Measurements from ENCODE around the gene ADSL.

The ADSL gene

DNA sequence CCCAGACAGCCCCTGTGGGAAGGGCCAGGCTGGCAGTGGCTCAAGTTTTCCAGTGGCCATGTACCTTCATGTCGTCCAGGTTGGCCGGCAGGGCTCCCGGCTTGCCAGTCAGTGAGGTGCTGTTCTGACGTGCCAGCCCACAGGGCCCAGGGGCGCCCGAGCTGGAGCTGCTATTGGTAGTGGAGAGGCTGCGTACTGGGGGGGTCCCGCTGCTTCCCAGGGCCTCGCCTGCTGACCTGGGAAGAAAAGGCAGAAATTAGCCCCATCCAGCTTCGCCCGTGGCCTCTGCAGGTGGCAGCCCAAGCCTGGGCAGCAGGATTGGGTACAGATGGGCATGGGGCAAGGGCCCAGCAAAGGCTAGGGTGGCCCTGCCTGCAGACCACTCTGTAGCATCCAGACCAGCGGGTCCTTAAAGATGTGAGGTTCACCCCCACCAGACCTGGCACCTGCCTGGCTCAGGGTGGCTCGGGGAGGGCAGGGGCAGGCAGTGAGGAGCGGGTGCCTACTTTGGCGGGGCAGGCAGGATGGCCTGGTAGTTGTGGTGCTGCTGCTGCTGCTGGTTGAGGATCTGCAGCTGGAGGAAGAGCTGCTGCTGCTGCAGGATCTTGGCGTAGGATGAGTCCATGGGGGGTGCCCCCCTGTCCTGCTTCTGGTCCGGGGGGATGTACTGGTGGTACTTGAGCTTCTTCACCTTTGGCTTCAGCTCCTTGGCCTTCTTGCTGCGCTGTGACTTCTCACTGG, 74.2 kb downstream of the ADSL start:
- Mint-ChIP-seq H3K36me3 (no peaks in the 10 kb centered on the region), H3K4me1 (ENCODE audit: low read depth) (peaks cover 29% of the 10 kb centered on the region), H3K4me3 (no peak overlapping the region), H3K9me3 (ENCODE audit: low read depth) (no peaks in the 10 kb centered on the region), H3K27ac (no peak overlapping the region), H3K27me3 (no peaks in the 10 kb centered on the region)

DNA sequence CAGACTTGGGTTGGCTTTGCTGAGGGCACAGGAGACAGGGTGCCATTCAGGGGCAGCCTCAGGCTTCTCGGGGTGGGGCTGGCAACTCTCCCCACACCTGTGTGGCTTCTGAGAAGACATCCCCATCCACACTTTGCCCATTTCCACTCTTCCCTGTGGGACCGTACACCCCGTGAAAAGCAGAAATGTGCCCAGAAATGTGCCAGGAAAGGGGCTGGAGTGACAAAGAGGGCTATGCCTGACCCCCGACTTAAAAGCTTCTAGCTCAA, 74.7 kb downstream of the ADSL start:
- no peak overlapping the region for H3K27ac Mint-ChIP-seq
- no peak overlapping the region for H3K4me3 Mint-ChIP-seq
- H3K27me3 Mint-ChIP-seq: no peaks in the 10 kb centered on the region
- no peaks in the 10 kb centered on the region for H3K36me3 Mint-ChIP-seq
- H3K9me3 Mint-ChIP-seq (ENCODE audit: low read depth): no peaks in the 10 kb centered on the region
- H3K4me1 Mint-ChIP-seq (ENCODE audit: low read depth): peaks cover 24% of the 10 kb centered on the region

DNA sequence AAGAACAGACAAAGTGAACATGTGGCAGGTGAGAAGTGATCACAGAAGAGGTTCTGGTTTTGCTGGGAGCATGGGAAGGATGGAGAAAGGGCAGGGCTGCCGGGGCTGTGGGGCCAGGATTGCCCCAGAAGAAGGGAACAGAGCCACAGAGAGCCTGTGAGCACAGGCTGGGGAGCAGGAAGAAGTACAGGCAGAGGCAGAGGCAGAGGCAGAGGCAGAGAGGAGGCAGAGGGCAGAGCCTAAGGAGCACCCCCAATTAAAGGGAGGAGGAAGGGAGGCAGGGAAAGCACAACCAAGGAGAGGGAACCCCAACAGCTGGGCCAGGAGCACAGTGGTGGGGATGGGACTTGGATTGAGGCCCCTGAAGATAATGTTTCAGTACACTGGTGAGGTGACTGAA, 75.6 kb downstream of the ADSL start:
- Mint-ChIP-seq H3K4me3 (no peak overlapping the region), H3K36me3 (no peaks in the 10 kb centered on the region), H3K4me1 (ENCODE audit: low read depth) (peaks cover 17% of the 10 kb centered on the region), H3K27me3 (no peaks in the 10 kb centered on the region), H3K9me3 (ENCODE audit: low read depth) (no peaks in the 10 kb centered on the region), H3K27ac (peak overlapping the region; percentile 74)

DNA sequence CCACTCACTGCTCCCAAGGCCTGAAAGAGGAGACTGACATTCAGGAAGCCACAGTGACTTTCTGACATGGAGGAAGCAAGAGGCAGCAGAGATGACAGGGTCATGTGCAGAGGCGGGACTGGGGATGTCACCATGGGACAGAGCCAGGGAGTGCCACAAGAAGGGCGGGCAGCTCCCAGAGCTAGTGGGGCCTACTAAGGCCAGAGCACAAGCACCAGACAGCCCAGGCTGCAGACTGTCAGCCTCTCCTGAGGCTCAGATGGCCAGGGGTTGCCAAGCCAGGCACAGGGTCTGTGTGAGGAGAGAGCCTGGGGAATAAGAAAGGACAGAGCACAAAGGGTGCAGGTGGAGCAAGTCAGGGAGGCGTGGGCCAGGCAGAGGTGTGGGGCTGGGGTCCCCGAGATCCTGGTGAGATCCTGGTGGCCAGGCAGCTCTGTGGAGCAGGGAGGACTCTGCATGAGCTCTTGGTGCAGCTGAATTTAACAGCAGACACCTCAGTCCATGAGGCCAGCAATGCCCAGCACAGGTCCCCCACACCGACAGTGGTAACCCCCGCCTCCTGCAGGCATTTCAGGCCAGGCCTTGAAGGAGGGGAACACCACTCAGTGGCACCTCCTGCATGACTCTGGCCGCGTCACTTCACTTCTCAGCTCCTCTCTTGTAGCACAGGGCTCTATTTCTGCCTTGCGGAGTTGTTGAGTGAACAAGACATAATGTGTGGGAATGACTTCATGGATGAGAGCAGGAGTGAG, 76.4 kb downstream of the ADSL start:
- Mint-ChIP-seq H3K36me3 (no peaks in the 10 kb centered on the region), H3K4me3 (no peak overlapping the region), H3K4me1 (ENCODE audit: low read depth) (peaks cover 17% of the 10 kb centered on the region), H3K9me3 (ENCODE audit: low read depth) (no peaks in the 10 kb centered on the region), H3K27ac (peak overlapping the region; percentile 74), H3K27me3 (no peaks in the 10 kb centered on the region)

DNA sequence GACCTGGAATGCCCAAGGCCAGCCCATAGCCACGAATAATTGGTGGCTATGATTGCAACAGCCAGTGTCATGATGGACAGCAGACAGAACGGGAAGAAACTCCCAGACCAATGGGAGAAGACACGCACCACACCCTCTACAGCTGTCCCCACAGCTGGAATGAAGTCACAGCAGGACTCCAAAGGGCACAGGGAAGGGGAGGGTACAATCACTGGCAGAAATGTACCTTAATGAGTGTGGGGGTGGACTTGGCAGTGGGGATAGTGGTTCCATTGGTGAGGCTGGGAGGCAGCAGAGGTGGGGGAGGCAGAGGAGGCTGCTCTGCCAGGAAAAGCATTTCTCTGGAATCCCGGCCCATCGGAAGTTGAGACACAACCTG, 77.0 kb downstream of the ADSL start:
- Mint-ChIP-seq H3K4me3 (no peak overlapping the region), H3K4me1 (ENCODE audit: low read depth) (peaks cover 12% of the 10 kb centered on the region), H3K9me3 (ENCODE audit: low read depth) (no peaks in the 10 kb centered on the region), H3K27ac (peak overlapping the region; percentile 46), H3K36me3 (no peaks in the 10 kb centered on the region), H3K27me3 (no peaks in the 10 kb centered on the region)

DNA sequence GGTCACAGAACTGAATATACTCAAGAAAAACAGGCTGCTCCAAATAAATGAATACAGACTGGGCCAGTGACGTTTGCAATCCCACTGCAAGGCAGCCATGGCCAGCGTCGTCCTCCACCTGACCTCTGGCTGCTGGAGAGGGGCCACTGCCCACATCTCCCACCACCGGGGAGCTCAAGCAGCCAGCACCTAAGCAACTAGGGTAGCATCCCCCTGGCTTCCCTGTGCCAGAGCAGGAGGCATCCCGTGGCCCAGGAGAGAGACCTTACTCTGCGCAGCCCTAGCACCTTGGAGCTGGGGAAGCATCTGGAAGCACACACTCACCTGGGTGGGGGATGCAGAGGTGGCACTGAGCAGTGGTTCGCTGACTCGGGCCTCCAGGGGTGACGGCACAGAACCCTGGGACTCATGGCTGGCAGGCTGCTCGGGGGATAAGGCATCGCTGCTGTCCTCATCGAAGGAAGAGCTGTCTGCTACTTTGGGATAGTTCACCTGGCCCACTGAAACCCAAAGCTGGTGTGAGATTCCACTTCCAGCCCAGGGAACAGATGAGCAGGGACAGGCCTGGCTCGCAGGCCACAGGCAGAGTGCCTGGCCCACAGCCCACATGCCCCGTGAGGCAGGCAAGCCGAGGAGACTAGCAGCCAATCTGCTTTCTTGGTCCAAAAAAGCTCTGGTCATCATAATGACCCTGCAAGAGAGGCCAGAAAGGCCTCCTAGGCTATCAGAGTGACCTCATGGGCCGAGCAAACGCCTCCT, 77.8 kb downstream of the ADSL start:
- H3K27me3 Mint-ChIP-seq: no peaks in the 10 kb centered on the region
- H3K36me3 Mint-ChIP-seq: peaks cover 4% of the 10 kb centered on the region
- no peak overlapping the region for H3K27ac Mint-ChIP-seq
- peaks cover 18% of the 10 kb centered on the region for H3K4me1 Mint-ChIP-seq (ENCODE audit: low read depth)
- H3K9me3 Mint-ChIP-seq (ENCODE audit: low read depth): no peaks in the 10 kb centered on the region
- H3K4me3 Mint-ChIP-seq: no peak overlapping the region

DNA sequence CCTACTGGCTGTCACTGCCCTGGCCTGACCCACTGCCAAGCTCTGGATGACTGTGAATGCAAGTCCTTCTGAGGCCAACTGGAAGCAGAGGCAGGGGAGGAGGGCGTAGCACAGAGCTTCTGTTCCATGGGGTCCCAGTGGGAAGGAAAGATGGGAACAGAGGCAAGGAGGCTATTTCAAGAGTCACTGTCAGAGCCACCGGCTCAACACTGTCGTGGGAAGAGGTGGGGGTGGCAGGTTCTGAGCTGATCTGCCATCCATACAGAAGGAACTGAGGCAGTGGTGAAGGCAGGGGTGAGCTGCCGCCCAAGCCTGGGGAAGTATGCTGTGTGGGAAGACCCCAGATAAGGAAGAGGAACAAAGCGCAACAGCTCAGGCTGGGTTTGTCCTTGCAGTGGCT, 78.8 kb downstream of the ADSL start:
- peaks cover 4% of the 10 kb centered on the region for H3K36me3 Mint-ChIP-seq
- peaks cover 13% of the 10 kb centered on the region for H3K4me1 Mint-ChIP-seq (ENCODE audit: low read depth)
- no peaks in the 10 kb centered on the region for H3K9me3 Mint-ChIP-seq (ENCODE audit: low read depth)
- H3K27me3 Mint-ChIP-seq: no peaks in the 10 kb centered on the region
- no peak overlapping the region for H3K4me3 Mint-ChIP-seq
- no peak overlapping the region for H3K27ac Mint-ChIP-seq

DNA sequence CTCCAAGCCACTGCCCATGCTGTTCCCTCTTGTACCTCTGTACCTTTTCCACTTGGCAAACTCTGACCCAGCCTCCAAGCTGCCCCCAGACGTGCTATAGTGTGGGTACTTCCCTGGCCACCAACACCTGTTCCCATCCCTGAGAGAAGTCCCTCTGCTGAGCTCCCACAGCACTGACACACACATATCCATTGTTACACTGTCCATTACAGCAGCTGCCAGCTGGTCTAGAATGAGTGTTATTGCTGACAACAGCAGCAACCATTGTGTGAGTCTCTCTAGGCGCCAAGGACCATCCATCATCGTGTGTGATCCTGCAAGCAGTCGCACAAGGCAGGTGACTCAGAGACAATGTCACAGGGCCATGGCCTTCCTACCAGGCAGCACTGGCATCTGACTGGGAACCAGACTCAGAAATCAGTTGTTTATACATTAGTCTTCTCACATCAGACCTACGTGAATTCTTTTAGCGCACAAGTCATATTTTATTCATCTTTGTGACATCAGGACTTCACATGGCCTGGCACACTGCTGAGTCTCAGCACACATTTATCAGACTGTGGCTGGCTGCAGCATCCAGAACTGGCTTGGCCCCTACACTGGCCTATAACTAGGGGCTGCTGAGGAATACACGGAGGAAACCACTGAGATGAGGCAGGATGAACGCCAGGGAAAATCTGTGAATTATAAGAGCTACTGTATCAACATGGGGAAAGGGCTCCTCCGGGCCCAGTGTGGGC, 80.5 kb downstream of the ADSL start:
- no peaks in the 10 kb centered on the region for H3K9me3 Mint-ChIP-seq (ENCODE audit: low read depth)
- peak overlapping the region; percentile 28 for H3K27ac Mint-ChIP-seq
- no peak overlapping the region for H3K4me3 Mint-ChIP-seq
- H3K36me3 Mint-ChIP-seq: peaks cover 4% of the 10 kb centered on the region
- peaks cover 19% of the 10 kb centered on the region for H3K4me1 Mint-ChIP-seq (ENCODE audit: low read depth)
- H3K27me3 Mint-ChIP-seq: no peaks in the 10 kb centered on the region

DNA sequence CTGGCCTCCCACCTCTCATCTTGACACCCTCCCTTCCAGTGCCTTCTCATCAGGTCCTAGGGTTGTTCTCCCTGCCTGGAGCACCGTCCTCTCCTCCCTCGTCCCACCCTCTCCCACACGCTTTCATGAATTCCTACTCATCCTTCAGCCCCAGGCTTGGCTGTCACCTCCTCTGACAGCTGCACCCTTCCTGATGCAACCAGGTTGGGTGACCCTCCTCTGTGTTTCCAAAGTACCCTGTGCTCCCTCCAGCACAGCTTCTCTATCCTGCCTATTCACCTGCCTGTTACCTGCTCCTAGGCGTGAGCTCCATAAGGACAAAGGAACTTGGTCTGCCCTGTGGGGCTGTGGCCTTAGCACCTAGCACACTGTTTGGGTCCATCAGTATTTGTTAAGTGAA, 82.5 kb downstream of the ADSL start:
- no peaks in the 10 kb centered on the region for H3K27me3 Mint-ChIP-seq
- no peak overlapping the region for H3K4me3 Mint-ChIP-seq
- peak overlapping the region; percentile 77 for H3K27ac Mint-ChIP-seq
- peaks cover 16% of the 10 kb centered on the region for H3K4me1 Mint-ChIP-seq (ENCODE audit: low read depth)
- H3K36me3 Mint-ChIP-seq: peaks cover 4% of the 10 kb centered on the region
- no peaks in the 10 kb centered on the region for H3K9me3 Mint-ChIP-seq (ENCODE audit: low read depth)

DNA sequence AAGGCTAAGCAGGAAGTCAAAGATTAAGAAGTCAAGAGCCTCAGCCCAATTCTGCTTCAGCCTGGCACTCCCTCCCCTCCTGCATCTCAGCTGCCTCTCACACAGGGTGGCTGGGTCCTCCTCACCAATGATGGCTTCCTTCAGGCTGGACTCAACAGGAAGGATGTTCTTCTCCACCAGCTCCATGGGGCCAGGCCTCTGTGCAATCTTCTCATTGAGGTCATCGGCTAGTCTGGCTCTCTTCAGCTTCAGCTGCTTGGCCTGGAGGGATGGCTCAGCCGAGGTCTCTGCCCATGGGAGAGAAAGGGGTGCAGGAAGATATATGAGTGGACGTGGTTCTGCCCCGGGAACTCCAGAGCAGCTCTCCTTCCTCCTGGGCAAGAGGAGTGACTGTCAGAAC, 83.2 kb downstream of the ADSL start:
- H3K36me3 Mint-ChIP-seq: peaks cover 7% of the 10 kb centered on the region
- H3K27me3 Mint-ChIP-seq: no peaks in the 10 kb centered on the region
- H3K9me3 Mint-ChIP-seq (ENCODE audit: low read depth): no peaks in the 10 kb centered on the region
- no peak overlapping the region for H3K4me3 Mint-ChIP-seq
- H3K27ac Mint-ChIP-seq: peak overlapping the region; percentile 50
- peaks cover 18% of the 10 kb centered on the region for H3K4me1 Mint-ChIP-seq (ENCODE audit: low read depth)

DNA sequence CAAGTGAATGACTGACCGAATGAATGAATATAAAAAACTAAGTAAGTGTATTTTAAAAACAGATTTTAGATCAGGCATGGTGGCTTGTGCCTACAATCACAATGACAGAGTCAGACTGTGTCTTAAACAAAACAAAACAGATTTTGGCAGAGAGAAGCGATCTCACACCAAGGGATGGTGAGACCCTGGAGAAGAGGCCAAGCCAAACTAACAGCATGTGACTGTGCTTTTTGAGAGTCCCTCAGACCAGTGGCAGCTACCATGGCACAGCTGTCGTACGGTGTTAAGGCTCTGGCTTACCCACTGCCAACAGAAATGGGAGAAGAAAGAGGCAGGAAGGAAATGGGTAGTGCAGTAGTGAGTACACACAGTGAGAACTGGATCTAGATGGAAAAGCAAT, 84.7 kb downstream of the ADSL start:
- Mint-ChIP-seq H3K27me3 (no peaks in the 10 kb centered on the region), H3K27ac (no peak overlapping the region), H3K9me3 (ENCODE audit: low read depth) (no peaks in the 10 kb centered on the region), H3K4me1 (ENCODE audit: low read depth) (peaks cover 22% of the 10 kb centered on the region), H3K36me3 (peaks cover 7% of the 10 kb centered on the region), H3K4me3 (no peak overlapping the region)

DNA sequence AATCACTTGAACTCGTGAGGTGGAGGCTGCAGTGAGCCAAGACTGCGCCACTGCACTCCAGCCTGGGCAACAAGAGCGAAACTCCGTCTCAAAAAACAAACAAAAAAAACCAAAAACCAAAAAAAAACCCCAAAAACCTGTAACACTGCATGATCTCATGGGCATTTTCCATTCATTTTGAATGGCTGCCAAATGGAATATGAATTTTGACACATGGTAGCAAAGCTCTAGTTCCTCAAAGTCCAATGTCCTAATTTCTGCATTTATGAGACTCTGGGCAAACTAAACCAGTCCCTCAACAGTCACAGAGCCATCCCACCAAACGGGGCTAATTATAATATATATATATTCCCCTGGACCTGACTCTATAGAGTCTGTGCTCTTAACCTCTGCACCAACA, 85.9 kb downstream of the ADSL start:
- H3K4me1 Mint-ChIP-seq (ENCODE audit: low read depth): peaks cover 32% of the 10 kb centered on the region
- no peaks in the 10 kb centered on the region for H3K27me3 Mint-ChIP-seq
- peaks cover 7% of the 10 kb centered on the region for H3K36me3 Mint-ChIP-seq
- H3K4me3 Mint-ChIP-seq: no peak overlapping the region
- no peaks in the 10 kb centered on the region for H3K9me3 Mint-ChIP-seq (ENCODE audit: low read depth)
- H3K27ac Mint-ChIP-seq: no peak overlapping the region

DNA sequence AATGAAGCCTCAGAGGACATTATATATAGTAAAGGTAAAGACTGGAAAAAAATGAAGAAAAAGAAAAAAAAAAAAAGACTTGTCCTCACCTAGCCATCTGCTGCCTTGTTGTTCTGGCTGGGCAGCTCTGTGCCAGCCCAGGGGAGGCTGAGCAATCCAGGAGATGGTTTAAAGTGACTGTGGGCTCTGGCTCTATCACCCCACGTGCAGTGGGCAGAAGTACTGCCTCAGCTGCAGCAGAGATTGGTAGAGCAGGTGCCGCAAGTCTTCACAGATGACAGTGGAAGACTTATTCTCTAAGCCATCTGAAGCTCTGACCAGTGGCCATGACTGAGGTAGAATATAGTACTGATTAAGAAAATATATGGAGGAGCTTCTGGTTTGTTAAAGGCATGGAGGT, 86.3 kb downstream of the ADSL start:
- Mint-ChIP-seq H3K36me3 (peaks cover 7% of the 10 kb centered on the region), H3K9me3 (ENCODE audit: low read depth) (no peaks in the 10 kb centered on the region), H3K27ac (no peak overlapping the region), H3K4me3 (no peak overlapping the region), H3K27me3 (no peaks in the 10 kb centered on the region), H3K4me1 (ENCODE audit: low read depth) (peaks cover 37% of the 10 kb centered on the region)

DNA sequence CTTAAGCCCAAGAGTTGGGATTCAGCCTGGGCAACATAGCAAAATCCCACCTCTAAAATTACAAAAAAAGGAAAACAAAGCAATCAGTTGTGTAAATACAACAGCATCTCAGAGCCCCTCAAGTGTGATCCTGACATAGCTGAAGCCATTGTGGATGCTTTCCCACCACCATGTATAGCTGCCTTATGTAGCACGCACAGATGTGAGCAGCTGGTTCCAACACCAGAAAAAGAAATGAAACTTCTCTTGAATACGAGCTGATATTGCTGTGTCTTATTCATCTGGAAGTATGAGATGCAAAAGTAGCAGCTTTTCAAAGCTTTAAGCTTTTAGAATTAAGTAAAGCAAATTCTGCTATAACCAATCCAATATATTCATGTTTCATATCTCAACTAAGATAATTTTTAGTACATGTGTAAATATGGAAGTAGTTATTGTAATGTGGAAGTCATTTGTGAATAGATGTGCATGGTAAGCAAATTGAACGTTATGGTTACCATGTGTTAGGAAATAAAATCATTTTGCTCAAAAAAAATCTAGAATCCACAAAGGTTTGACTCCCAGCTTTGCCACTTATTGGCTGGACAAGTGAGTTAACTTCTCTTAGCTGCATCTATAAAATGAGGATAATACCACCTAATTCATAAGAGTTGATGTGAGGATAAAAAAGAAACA, 87.3 kb downstream of the ADSL start:
- H3K27me3 Mint-ChIP-seq: no peaks in the 10 kb centered on the region
- no peaks in the 10 kb centered on the region for H3K9me3 Mint-ChIP-seq (ENCODE audit: low read depth)
- H3K36me3 Mint-ChIP-seq: peaks cover 7% of the 10 kb centered on the region
- peaks cover 45% of the 10 kb centered on the region for H3K4me1 Mint-ChIP-seq (ENCODE audit: low read depth)
- peak overlapping the region; percentile 61 for H3K27ac Mint-ChIP-seq
- H3K4me3 Mint-ChIP-seq: no peak overlapping the region

Data from activated naive CD8-positive, alpha-beta T cell (primary cell).